Gastrocnemius medialis (tissue), 4 donors: ENCODE measurements around the gene ALS2CL. TPM values are rescaled to one million over a fixed set of nuclear protein-coding genes. Genes with fewer than 3 reads are reported as not detected.
A peak's percentile ranks its signal among the peaks of the same experiment; 100 is the strongest.

ENCODE experiments used
- ATAC-seq, 2 donors: fragments of 150-250 bp; one replicate each; pipeline ENCODE4 v1.9.1; 2016
- DNase-seq, 2 donors: peaks; one replicate each; pipeline ENCODE4 v3.0.0-alpha.2; 2019
- H3K27ac ChIP-seq, 4 donors: fragments of 200-600 bp; sonication (generic); 1 replicate in 1 of 4; 2 replicates in 3 of 4; pipeline ENCODE4 v1.5.1; 2016 to 2018; ENCODE audit warnings: mild to moderate bottlenecking in 2 of 4, moderate library complexity in 1 of 4
- H3K27me3 ChIP-seq, 3 donors: fragments of 200-600 bp; sonication (generic) in 2 of 3; 1 replicate in 1 of 3; 2 replicates in 2 of 3; pipeline versions ENCODE4 v1.5.1 to v1.6.0; 2016 to 2019; ENCODE audit warnings: mild to moderate bottlenecking in 1 of 3, moderate library complexity in 1 of 3
- H3K36me3 ChIP-seq, 2 donors: fragments of 200-600 bp; sonication (generic) in 1 of 2; one replicate each; pipeline ENCODE4 v1.5.1; 2017 to 2018
- H3K4me1 ChIP-seq, 2 donors: fragments of 200-600 bp; sonication (generic) in 1 of 2; one replicate each; pipeline ENCODE4 v1.5.1; 2016 to 2017; ENCODE audit warnings: mild to moderate bottlenecking in 2 of 2
- H3K4me3 ChIP-seq, 4 donors: fragments of 200-600 bp; sonication (generic) in 3 of 4; 1 replicate in 1 of 4; 2 replicates in 3 of 4; pipeline ENCODE4 v1.5.1; 2016 to 2019; ENCODE audit warnings: mild to moderate bottlenecking in 2 of 4
- H3K9me3 ChIP-seq, 3 donors: fragments of 200-600 bp; sonication (generic) in 2 of 3; 1 replicate in 1 of 3; 2 replicates in 2 of 3; pipeline ENCODE4 v1.5.1; 2016 to 2019
- CTCF ChIP-seq, 5 experiments: fragments of 450-650 bp in 3 of 5; fragments of 200-600 bp in 2 of 5; sonication (generic) in 2 of 5; IDR thresholded peaks in 4 of 5; conservative IDR thresholded peaks in 1 of 5; 1 replicate in 4 of 5; 2 replicates in 1 of 5; pipeline ENCODE4 v1.5.1; 2016 to 2019; ENCODE audit warnings: antibody characterized with exemption in 5 of 5, mild to moderate bottlenecking in 3 of 5, moderate library complexity in 3 of 5
- POLR2A ChIP-seq, 2 donors: fragments of 450-650 bp; IDR thresholded peaks; one replicate each; pipeline ENCODE4 v1.6.1; 2017; ENCODE audit warnings: antibody characterized with exemption in 2 of 2, mild to moderate bottlenecking in 2 of 2, moderate library complexity in 2 of 2
- in situ Hi-C, 4 donors: fragments of 200-750 bp; cut with MboI; loops; one replicate each; pipeline versions ENCODE4 v1.15.0 to v1.8.0; 2017; ENCODE audit warnings: low sequenced_read_pairs in 4 of 4
- intact Hi-C: fragments of 100-400 bp; cut with DNase I; formaldehyde crosslinking; loops from one replicate; pipeline ENCODE4 v1.15.1; 2023; ENCODE audit warnings: low total_unique reads
- total RNA-seq, 4 donors: library from RNA; depleted of rRNA; stranded (reverse); fragments of >200 nt; gene quantifications; one replicate each; pipeline versions ENCODE4 v1.1.0 to v1.2.3, GENCODE V29; 2016

Gene ALS2CL
- total RNA-seq, 4 donors from 2014 or later, result 3.8 to 13.2 (median 6.2) TPM

- no peaks in the 10 kb centered on the region for H3K9me3 ChIP-seq
- peak overlapping the region; percentile 93 to 97 (median 96) for H3K27ac ChIP-seq
- ATAC-seq, result no peak
- peak in 1 of 2 donors; percentile 28 for DNase-seq
- intact Hi-C loops, result loop anchor here (2.0 to 10.0 kb wide), 2 partner anchors 128 to 1090 kb away; partner anchors contain the start of genes LRRC2 and SMARCC1
- peaks cover 54 to 59% of the 10 kb centered on the region in 2 donors for H3K4me1 ChIP-seq
- in situ Hi-C loops, result loop anchor here in 1 of 4 donors (25.0 kb wide), 1 partner anchor 318 kb away; no protein-coding TSS in a partner anchor
- TF ChIP-seq POLR2A (IDR thresholded peaks at IDR 0.05) (no peak), CTCF (IDR thresholded peaks at IDR 0.05 in 4 of 5, conservative IDR thresholded peaks at IDR 0.05 in 1 of 5) (no peak)
- H3K36me3 ChIP-seq, result no peaks in the 10 kb centered on the region
- no peaks in the 10 kb centered on the region for H3K27me3 ChIP-seq
- H3K4me3 ChIP-seq, result peak overlapping the region in 1 of 4 donors; percentile 83
Observed at GRCh38 chr3:46694520-46694919, 1.0 kb upstream of the ALS2CL start.

GRCh38 chr3:46693892-46694226 lies 380 bp upstream of the ALS2CL start:
- peak in 1 of 2 donors; percentile 38 for DNase-seq
- peak; percentile 9 to 14 for ATAC-seq
- H3K27me3 ChIP-seq, result no peaks in the 10 kb centered on the region
- no peaks in the 10 kb centered on the region for H3K36me3 ChIP-seq
- H3K4me1 ChIP-seq, result peaks cover 51 to 59% of the 10 kb centered on the region in 2 donors
- peak overlapping the region; percentile 76 to 99 (median 90) for H3K4me3 ChIP-seq
- H3K27ac ChIP-seq, result peak overlapping the region; percentile 93 to 97 (median 96)
- TF ChIP-seq POLR2A (IDR thresholded peaks at IDR 0.05), result no peak
- TF ChIP-seq CTCF (IDR thresholded peaks at IDR 0.05 in 4 of 5, conservative IDR thresholded peaks at IDR 0.05 in 1 of 5), result no peak
- intact Hi-C loops, result loop anchor here (2.0 to 10.0 kb wide), 2 partner anchors 127 to 1091 kb away; partner anchors contain the start of genes LRRC2 and SMARCC1
- in situ Hi-C loops, result loop anchor here in 1 of 4 donors (25.0 kb wide), 1 partner anchor 318 kb away; no protein-coding TSS in a partner anchor
- H3K9me3 ChIP-seq, result no peaks in the 10 kb centered on the region

DNA sequence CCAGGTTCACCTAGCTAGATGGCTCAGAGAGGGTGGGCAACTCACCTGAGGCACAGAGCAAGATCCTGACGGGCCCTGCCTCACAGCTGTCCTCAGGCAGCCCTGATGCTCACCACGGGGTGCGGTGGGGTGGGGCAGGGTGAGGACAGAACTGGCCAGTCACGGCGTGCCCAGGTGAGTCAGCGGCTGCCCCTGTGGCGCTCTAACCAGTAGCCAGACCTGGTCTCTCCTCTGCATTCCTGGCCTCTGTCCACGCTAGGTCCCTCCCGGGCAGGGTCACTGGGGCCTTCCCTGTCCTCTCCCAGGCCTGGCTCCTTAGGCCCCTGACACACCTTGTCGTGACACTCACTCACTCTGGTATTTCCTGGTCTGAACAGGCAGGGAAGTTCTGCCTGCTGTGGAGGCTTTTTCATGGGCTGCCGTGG lies 901 bp downstream of the ALS2CL start:
- TF ChIP-seq POLR2A (IDR thresholded peaks at IDR 0.05) (peak in 1 of 2 donors; percentile 24), CTCF (IDR thresholded peaks at IDR 0.05 in 4 of 5, conservative IDR thresholded peaks at IDR 0.05 in 1 of 5) (no peak)
- Histone ChIP-seq H3K4me3 (peak overlapping the region; percentile 76 to 99 (median 90)), H3K9me3 (no peaks in the 10 kb centered on the region), H3K27me3 (no peaks in the 10 kb centered on the region), H3K4me1 (peaks cover 50 to 59% of the 10 kb centered on the region in 2 donors), H3K36me3 (peaks cover 0 to 11% of the 10 kb centered on the region in 2 donors), H3K27ac (peak overlapping the region; percentile 93 to 97 (median 96))
- intact Hi-C loops, result loop anchor here (10.0 kb wide), 1 partner anchor 1092 kb away; the partner anchor contains the start of gene SMARCC1
- peak; percentile 48 to 71 for DNase-seq
- ATAC-seq, result no peak
- in situ Hi-C loops, result loop anchor here in 1 of 4 donors (25.0 kb wide), 1 partner anchor 320 kb away; no protein-coding TSS in a partner anchor

DNA sequence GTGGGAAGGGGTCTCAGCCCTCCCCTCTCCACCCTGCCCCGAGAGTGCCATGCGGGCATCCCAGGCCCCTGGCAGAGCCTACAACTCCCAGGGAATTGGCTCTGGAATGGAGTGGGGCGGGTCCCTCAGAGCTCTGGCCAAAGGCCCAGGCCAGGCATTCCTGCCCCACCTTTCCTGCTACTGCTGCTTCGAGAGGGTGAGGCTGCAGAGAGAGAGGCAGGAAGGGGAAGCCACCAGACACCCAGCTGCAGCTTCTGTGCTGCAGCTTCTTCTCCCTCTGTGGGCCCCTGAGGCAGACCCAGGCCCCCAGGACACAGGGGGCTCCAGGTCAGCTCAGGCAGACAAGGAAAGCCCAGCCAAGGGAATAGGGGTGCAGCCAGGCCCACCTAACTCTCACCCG lies 2.7 kb downstream of the ALS2CL start:
- Histone ChIP-seq H3K4me1 (peaks cover 32 to 41% of the 10 kb centered on the region in 2 donors), H3K9me3 (no peaks in the 10 kb centered on the region), H3K27ac (peak overlapping the region in 2 of 4 donors; percentile 24 to 33), H3K4me3 (no peak overlapping the region), H3K27me3 (no peaks in the 10 kb centered on the region), H3K36me3 (peaks cover 0 to 17% of the 10 kb centered on the region in 2 donors)
- no peak for DNase-seq
- intact Hi-C loops (loop anchor here (10.0 kb wide), 1 partner anchor 1094 kb away; the partner anchor contains the start of gene SMARCC1), in situ Hi-C loops (loop anchor here in 1 of 4 donors (25.0 kb wide), 1 partner anchor 322 kb away; no protein-coding TSS in a partner anchor)
- TF ChIP-seq CTCF (IDR thresholded peaks at IDR 0.05 in 4 of 5, conservative IDR thresholded peaks at IDR 0.05 in 1 of 5) (no peak), POLR2A (IDR thresholded peaks at IDR 0.05) (no peak)
- no peak for ATAC-seq
